Measurements from ENCODE around the gene LORICRIN.

DNA sequence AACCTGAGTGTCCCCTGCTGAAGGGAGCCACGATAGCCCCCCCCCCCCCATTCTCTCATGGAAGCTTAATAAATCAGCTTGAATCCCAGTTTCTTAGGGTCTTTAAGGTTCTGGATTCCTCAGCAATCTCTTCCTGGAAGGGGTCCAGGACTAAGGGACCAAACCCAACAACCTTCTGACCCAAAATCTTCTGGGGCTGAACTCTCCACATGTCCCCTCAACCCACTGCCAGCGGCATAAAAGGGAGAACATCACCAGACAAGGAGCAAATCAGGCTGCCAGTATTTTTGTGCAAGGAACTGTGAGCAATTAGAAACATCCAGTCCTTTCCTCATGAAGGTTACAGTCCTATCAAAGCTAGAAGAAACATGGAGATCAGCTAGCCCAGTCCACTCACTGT is 12.7 kb upstream of the LORICRIN start:
- TF ChIP-seq, protein P1, sequence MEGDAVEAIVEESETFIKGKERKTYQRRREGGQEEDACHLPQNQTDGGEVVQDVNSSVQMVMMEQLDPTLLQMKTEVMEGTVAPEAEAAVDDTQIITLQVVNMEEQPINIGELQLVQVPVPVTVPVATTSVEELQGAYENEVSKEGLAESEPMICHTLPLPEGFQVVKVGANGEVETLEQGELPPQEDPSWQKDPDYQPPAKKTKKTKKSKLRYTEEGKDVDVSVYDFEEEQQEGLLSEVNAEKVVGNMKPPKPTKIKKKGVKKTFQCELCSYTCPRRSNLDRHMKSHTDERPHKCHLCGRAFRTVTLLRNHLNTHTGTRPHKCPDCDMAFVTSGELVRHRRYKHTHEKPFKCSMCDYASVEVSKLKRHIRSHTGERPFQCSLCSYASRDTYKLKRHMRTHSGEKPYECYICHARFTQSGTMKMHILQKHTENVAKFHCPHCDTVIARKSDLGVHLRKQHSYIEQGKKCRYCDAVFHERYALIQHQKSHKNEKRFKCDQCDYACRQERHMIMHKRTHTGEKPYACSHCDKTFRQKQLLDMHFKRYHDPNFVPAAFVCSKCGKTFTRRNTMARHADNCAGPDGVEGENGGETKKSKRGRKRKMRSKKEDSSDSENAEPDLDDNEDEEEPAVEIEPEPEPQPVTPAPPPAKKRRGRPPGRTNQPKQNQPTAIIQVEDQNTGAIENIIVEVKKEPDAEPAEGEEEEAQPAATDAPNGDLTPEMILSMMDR (IDR thresholded peaks at IDR 0.05) = no peak
- TF ChIP-seq POLR2A (IDR thresholded peaks at IDR 0.05) = no peak
